Dendritic cell treated with granulocyte-macrophage colony-stimulating factor and Interleukin-4, amounts not matched to agents 40 ng/mL and 50 ng/mL, for 4 days (primary cell): ENCODE data around the gene SMIM15.

Experiments used
- H3K27ac Mint-ChIP-seq: one replicate; pipeline ENCODE4 v1.8.0; 2022; ENCODE audit warnings: mild to moderate bottlenecking, mixed read lengths
- H3K27me3 Mint-ChIP-seq: one replicate; pipeline ENCODE4 v1.8.0; 2022; ENCODE audit warnings: mild to moderate bottlenecking, mixed read lengths
- H3K36me3 Mint-ChIP-seq: one replicate; pipeline ENCODE4 v1.8.0; 2022; ENCODE audit warnings: low read depth, mixed read lengths
- H3K4me1 Mint-ChIP-seq: one replicate; pipeline ENCODE4 v1.8.0; 2022; ENCODE audit warnings: low read depth, mixed read lengths
- H3K4me3 Mint-ChIP-seq: one replicate; pipeline ENCODE4 v1.8.0; 2022; ENCODE audit warnings: mild to moderate bottlenecking, moderate library complexity, mixed read lengths
- H3K9me3 Mint-ChIP-seq: one replicate; pipeline ENCODE4 v1.8.0; 2022; ENCODE audit warnings: mixed read lengths
- intact Hi-C: fragments of 100-400 bp; cut with micrococcal nuclease; formaldehyde crosslinking; loops from one replicate; pipeline ENCODE4 v1.15.0; 2022

Gene SMIM15

DNA sequence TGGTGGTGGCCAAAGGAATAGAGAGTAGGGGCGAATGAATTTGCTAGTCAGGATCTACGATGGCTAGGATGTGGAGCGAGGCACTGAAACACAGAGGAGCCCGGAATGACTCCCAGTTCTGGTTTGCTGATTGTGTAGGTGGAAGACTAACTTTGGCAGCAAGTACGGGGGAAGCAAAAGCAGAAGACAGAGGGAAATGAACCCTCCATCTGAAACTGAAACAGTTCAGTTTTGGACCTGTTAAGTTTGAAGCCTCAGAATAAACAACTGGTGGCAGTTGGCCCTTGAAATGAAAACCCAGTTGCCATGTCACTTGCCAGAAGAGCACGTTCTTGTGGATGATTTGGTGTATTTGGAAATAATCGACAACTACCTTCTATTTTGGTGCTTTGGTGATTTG lies 15.4 kb upstream of the SMIM15 start:
- H3K36me3 Mint-ChIP-seq: peaks cover 4% of the 10 kb centered on the region
- H3K4me1 Mint-ChIP-seq: peaks cover 31% of the 10 kb centered on the region
- no peak overlapping the region for H3K4me3 Mint-ChIP-seq
- no peaks in the 10 kb centered on the region for H3K27me3 Mint-ChIP-seq
- no peaks in the 10 kb centered on the region for H3K9me3 Mint-ChIP-seq
- no peak overlapping the region for H3K27ac Mint-ChIP-seq
- intact Hi-C loops: loop anchor here (10.0 kb wide), 1 partner anchor 47 kb away; no protein-coding TSS in a partner anchor

- intact Hi-C loops: loop anchor here (10.0 kb wide), 1 partner anchor 48 kb away; no protein-coding TSS in a partner anchor
- no peak overlapping the region for H3K4me3 Mint-ChIP-seq
- H3K27me3 Mint-ChIP-seq: no peaks in the 10 kb centered on the region
Observed at GRCh38 chr5:61177070-61177469, 14.8 kb upstream of the SMIM15 start.

GRCh38 chr5:61176631-61177030 lies 14.4 kb upstream of the SMIM15 start:
- H3K36me3 Mint-ChIP-seq: peaks cover 4% of the 10 kb centered on the region

More at GRCh38 chr5:61177070-61177469, 14.8 kb upstream of the SMIM15 start:
- peaks cover 4% of the 10 kb centered on the region for H3K36me3 Mint-ChIP-seq
- peak overlapping the region; percentile 0 for H3K27ac Mint-ChIP-seq
- H3K9me3 Mint-ChIP-seq: no peaks in the 10 kb centered on the region
- H3K4me1 Mint-ChIP-seq: peaks cover 25% of the 10 kb centered on the region

GRCh38 chr5:61171479-61171878 lies 9.2 kb upstream of the SMIM15 start:
- Mint-ChIP-seq H3K36me3 (peaks cover under 1% of the 10 kb centered on the region), H3K4me1 (peaks cover 6% of the 10 kb centered on the region), H3K27ac (no peak overlapping the region), H3K27me3 (no peaks in the 10 kb centered on the region), H3K9me3 (no peaks in the 10 kb centered on the region), H3K4me3 (no peak overlapping the region)
- intact Hi-C loops: loop anchor here (10.0 kb wide), 1 partner anchor 53 kb away; no protein-coding TSS in a partner anchor

More at GRCh38 chr5:61176631-61177030, 14.4 kb upstream of the SMIM15 start:
- Mint-ChIP-seq H3K27ac (peak overlapping the region; percentile 0), H3K9me3 (no peaks in the 10 kb centered on the region), H3K4me1 (peaks cover 20% of the 10 kb centered on the region), H3K4me3 (no peak overlapping the region), H3K27me3 (no peaks in the 10 kb centered on the region)
- intact Hi-C loops: loop anchor here (10.0 kb wide), 1 partner anchor 48 kb away; no protein-coding TSS in a partner anchor

DNA sequence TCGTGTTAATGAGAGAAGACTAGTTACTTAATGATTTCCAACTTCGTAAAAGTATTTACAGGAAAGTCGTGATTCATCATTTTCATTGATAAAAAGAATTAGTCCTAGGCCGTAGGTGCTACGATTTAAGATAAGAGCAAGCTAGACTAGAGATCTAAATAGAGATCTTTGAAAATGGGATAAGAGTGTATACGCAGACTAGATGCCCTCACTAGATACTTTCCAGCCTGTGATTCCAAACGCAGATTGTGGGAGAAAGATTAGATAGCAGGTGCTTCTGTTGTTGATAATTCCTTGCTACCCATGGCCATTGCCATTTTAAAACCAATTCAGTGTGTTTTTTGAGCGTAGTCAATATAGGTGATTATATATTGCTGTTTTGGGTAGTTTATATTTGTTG lies 6.7 kb upstream of the SMIM15 start:
- Mint-ChIP-seq H3K27ac (no peak overlapping the region), H3K27me3 (no peaks in the 10 kb centered on the region), H3K4me1 (peaks cover 8% of the 10 kb centered on the region), H3K4me3 (no peak overlapping the region), H3K36me3 (no peaks in the 10 kb centered on the region), H3K9me3 (no peaks in the 10 kb centered on the region)
- intact Hi-C loops: no loop called here

GRCh38 chr5:61167382-61167781 lies 5.1 kb upstream of the SMIM15 start:
- Mint-ChIP-seq H3K9me3 (no peaks in the 10 kb centered on the region), H3K36me3 (peaks cover 6% of the 10 kb centered on the region), H3K4me1 (peaks cover 22% of the 10 kb centered on the region), H3K4me3 (no peak overlapping the region), H3K27ac (no peak overlapping the region), H3K27me3 (no peaks in the 10 kb centered on the region)
- intact Hi-C loops: no loop called here

GRCh38 chr5:61163905-61164304 lies 1.6 kb upstream of the SMIM15 start:
- intact Hi-C loops: loop anchor here (2.0 to 5.0 kb wide), 2 partner anchors 113 to 245 kb away; no protein-coding TSS in a partner anchor
- H3K27ac Mint-ChIP-seq: no peak overlapping the region
- no peaks in the 10 kb centered on the region for H3K9me3 Mint-ChIP-seq
- peaks cover 33% of the 10 kb centered on the region for H3K36me3 Mint-ChIP-seq
- no peak overlapping the region for H3K4me3 Mint-ChIP-seq
- no peaks in the 10 kb centered on the region for H3K27me3 Mint-ChIP-seq
- peaks cover 47% of the 10 kb centered on the region for H3K4me1 Mint-ChIP-seq

GRCh38 chr5:61162832-61163567 lies 732 bp upstream of the SMIM15 start:
- H3K4me3 Mint-ChIP-seq: peak overlapping the region; percentile 84
- intact Hi-C loops: loop anchor here (1.0 to 5.0 kb wide), 4 partner anchors 114 to 246 kb away; partner anchors contain the start of gene ZSWIM6
- peaks cover 51% of the 10 kb centered on the region for H3K4me1 Mint-ChIP-seq
- H3K36me3 Mint-ChIP-seq: peaks cover 41% of the 10 kb centered on the region
- H3K27me3 Mint-ChIP-seq: no peaks in the 10 kb centered on the region
- H3K27ac Mint-ChIP-seq: peak overlapping the region; percentile 97
- no peaks in the 10 kb centered on the region for H3K9me3 Mint-ChIP-seq

DNA sequence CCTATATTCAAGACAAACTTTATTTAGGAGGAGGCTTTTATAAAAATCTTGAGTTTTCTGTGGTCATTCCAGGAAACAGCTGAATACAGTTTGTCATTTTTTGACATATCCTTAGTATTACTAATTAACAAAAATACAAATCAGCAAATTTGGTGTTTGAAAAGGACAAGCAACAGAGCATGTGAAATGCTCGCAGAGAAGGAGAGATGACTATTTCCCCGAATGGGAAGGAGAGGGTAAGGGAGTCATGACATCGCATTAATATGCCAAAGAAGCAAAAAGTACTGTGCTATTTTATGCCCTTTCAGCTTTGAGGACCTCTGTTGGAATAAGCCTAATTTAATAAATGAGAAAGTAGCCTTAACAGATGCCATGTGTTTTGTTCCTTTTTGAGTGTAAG lies 1.8 kb downstream of the SMIM15 start:
- no peaks in the 10 kb centered on the region for H3K9me3 Mint-ChIP-seq
- peaks cover 58% of the 10 kb centered on the region for H3K36me3 Mint-ChIP-seq
- intact Hi-C loops: loop anchor here (5.0 kb wide), 1 partner anchor 117 kb away; no protein-coding TSS in a partner anchor
- no peak overlapping the region for H3K27ac Mint-ChIP-seq
- peak overlapping the region; percentile 20 for H3K4me3 Mint-ChIP-seq
- H3K4me1 Mint-ChIP-seq: peaks cover 45% of the 10 kb centered on the region
- H3K27me3 Mint-ChIP-seq: no peaks in the 10 kb centered on the region

DNA sequence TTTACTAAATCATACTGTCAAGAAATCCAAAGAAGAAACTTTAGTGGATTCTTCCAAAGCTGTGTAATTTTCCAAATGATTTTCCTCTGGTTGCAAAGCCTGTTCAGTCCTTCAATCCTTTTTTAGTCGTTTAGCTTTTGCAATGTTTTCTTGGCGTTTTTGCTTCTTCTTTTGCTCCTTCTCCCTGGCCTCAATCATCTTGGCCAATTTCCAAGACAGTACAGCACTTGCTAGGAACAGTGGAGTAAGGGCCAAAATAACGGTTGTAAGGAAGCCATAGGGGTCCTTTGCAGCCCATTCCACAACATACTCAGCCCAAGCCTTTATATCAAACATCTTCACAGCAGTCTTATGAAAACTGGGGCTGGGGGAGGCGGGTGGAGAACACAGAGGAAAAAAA lies 2.4 kb downstream of the SMIM15 start:
- peaks cover 64% of the 10 kb centered on the region for H3K36me3 Mint-ChIP-seq
- H3K4me1 Mint-ChIP-seq: peaks cover 45% of the 10 kb centered on the region
- H3K9me3 Mint-ChIP-seq: no peaks in the 10 kb centered on the region
- no peak overlapping the region for H3K27ac Mint-ChIP-seq
- intact Hi-C loops: loop anchor here (5.0 kb wide), 1 partner anchor 117 kb away; no protein-coding TSS in a partner anchor
- H3K27me3 Mint-ChIP-seq: no peaks in the 10 kb centered on the region
- H3K4me3 Mint-ChIP-seq: peak overlapping the region; percentile 26

DNA sequence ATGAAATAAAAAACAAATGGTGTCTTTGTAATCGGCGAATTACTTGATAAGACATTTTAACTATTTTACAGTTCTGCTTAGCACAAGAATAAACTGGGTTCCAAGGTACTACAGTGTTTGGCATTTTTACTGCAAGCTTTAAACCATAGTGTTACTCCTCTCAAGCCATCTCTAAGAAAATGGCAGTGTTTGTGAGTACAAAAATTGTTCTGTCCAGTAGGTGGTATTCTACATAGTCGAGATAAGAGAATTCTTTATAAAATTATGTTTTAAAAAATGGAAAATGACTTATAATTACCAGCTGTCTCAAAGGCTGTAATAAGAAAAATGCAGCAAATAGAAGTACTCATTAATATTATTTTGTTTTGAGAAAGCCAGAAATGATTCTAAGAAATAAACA lies 3.2 kb downstream of the SMIM15 start:
- H3K4me1 Mint-ChIP-seq: peaks cover 44% of the 10 kb centered on the region

DNA sequence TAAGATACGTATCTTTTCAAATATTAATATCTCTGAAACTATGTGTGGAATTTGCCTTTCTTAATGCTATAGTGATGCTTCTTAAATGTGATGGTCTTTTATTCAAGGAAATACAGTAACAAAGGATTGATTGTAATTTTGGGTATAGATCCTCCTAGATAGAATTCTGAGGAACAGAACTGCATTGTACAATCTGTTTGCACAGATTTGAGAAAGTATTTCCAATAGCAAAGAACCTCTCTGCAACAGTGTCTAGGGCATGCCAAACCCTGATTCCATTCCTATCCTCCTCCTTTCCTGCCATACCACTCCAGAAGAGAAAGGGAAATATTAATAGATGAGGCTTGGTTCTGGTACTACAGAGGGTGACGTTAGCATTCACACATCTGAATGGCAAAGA lies 10.4 kb downstream of the SMIM15 start:
- H3K9me3 Mint-ChIP-seq: no peaks in the 10 kb centered on the region
- H3K27me3 Mint-ChIP-seq: no peaks in the 10 kb centered on the region
- H3K36me3 Mint-ChIP-seq: peaks cover 23% of the 10 kb centered on the region
- no peaks in the 10 kb centered on the region for H3K4me1 Mint-ChIP-seq
- intact Hi-C loops: loop anchor here (2.0 kb wide), 1 partner anchor 67 kb away; no protein-coding TSS in a partner anchor
- H3K27ac Mint-ChIP-seq: no peak overlapping the region
- H3K4me3 Mint-ChIP-seq: no peak overlapping the region

More for the DNA sequence above, 3.2 kb downstream of the SMIM15 start:
- intact Hi-C loops: no loop called here
- Mint-ChIP-seq H3K27ac (no peak overlapping the region), H3K27me3 (no peaks in the 10 kb centered on the region), H3K36me3 (peaks cover 70% of the 10 kb centered on the region), H3K9me3 (no peaks in the 10 kb centered on the region), H3K4me3 (no peak overlapping the region)

- intact Hi-C loops: no loop called here
- H3K4me1 Mint-ChIP-seq: no peaks in the 10 kb centered on the region
- H3K27ac Mint-ChIP-seq: no peak overlapping the region
- no peaks in the 10 kb centered on the region for H3K36me3 Mint-ChIP-seq
- H3K27me3 Mint-ChIP-seq: no peaks in the 10 kb centered on the region
- no peaks in the 10 kb centered on the region for H3K9me3 Mint-ChIP-seq
- H3K4me3 Mint-ChIP-seq: no peak overlapping the region
Observed at GRCh38 chr5:61148515-61148914, 13.8 kb downstream of the SMIM15 start.

- H3K9me3 Mint-ChIP-seq: no peaks in the 10 kb centered on the region
- no peak overlapping the region for H3K4me3 Mint-ChIP-seq
- H3K27ac Mint-ChIP-seq: no peak overlapping the region
- intact Hi-C loops: no loop called here
- H3K27me3 Mint-ChIP-seq: no peaks in the 10 kb centered on the region
- H3K36me3 Mint-ChIP-seq: no peaks in the 10 kb centered on the region
- no peaks in the 10 kb centered on the region for H3K4me1 Mint-ChIP-seq
Observed at GRCh38 chr5:61142811-61143210, 19.5 kb downstream of the SMIM15 start.
